Measurements from ENCODE around the gene ARHGAP15.

DNA sequence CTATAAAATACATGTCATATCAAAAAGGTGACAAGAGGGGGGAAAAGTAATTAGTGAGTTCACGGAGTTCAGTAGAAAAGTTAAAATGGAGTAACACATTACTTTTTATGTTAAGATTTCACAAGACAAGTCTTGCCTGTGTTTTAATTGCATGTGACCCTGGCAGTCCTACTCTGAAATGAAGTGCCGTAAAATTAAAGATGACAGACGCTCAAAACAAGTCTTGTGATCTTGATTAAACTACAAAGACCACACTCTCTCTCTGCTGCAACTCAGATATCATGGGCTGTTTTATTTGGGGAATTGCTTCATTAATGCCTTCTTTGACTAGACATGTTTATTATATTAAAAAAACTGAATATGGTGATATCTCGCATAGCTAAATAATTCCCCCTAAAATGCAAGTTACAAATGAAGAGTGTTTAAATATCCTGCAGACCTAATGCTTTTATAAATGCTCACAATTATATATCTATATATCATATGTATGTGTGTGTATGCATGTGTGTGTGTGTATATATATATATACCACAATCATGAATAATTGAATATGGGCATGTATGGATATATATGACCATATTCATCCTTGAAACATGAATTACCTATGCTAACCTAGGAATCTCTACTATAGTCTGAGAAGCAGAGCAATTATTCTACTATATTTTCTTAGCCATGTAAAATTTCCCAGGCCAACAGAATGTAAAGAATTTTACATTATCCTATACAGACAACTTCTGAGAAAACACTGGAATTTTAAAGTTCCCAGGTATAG is 647.5 kb downstream of the ARHGAP15 start:
- TF ChIP-seq, protein P1, sequence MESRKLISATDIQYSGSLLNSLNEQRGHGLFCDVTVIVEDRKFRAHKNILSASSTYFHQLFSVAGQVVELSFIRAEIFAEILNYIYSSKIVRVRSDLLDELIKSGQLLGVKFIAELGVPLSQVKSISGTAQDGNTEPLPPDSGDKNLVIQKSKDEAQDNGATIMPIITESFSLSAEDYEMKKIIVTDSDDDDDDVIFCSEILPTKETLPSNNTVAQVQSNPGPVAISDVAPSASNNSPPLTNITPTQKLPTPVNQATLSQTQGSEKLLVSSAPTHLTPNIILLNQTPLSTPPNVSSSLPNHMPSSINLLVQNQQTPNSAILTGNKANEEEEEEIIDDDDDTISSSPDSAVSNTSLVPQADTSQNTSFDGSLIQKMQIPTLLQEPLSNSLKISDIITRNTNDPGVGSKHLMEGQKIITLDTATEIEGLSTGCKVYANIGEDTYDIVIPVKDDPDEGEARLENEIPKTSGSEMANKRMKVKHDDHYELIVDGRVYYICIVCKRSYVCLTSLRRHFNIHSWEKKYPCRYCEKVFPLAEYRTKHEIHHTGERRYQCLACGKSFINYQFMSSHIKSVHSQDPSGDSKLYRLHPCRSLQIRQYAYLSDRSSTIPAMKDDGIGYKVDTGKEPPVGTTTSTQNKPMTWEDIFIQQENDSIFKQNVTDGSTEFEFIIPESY (IDR thresholded peaks at IDR 0.05): no peak
- no peak for TF ChIP-seq GABPA (IDR thresholded peaks at IDR 0.05 in 1 of 2, conservative IDR thresholded peaks at IDR 0.05 in 1 of 2)

Data from liver (tissue), 2 donors.